Lung (tissue), 12 donors: ENCODE data around the gene DNAAF5. TPM values are rescaled to one million over a fixed set of nuclear protein-coding genes. Genes with fewer than 3 reads are reported as not detected.
"Not testable (repeated sequence)": the region's sequence is repeated elsewhere in the genome, so short reads cannot be mapped to it uniquely, and the experiment has no call there.

Experiments used
- ATAC-seq: fragments of 200-7000 bp; cut with Tn5 transposase; one replicate; pipeline ENCODE4 v1.9.1; 2020; ENCODE audit warnings: moderate number of reproducible peaks; ENCODE audit not compliant: insufficient read depth, low FRiP score
- DNase-seq, 3 donors: peaks; one replicate each; pipeline ENCODE4 v3.0.0-alpha.2; 2013 to 2017
- H3K27ac ChIP-seq, 2 donors: one replicate each; pipeline ENCODE4 v1.5.1; 2013; ENCODE audit warnings: mild to moderate bottlenecking in 2 of 2, moderate library complexity in 2 of 2, control low read depth in 1 of 2, inconsistent platforms in 1 of 2, low read depth in 1 of 2, low read length in 1 of 2
- H3K27me3 ChIP-seq, 3 donors: one replicate each; pipeline ENCODE4 v1.5.1; 2013; ENCODE audit warnings: low read length in 2 of 3; ENCODE audit not compliant: control insufficient read depth in 3 of 3, insufficient read depth in 3 of 3
- H3K36me3 ChIP-seq, 4 donors: one replicate each; pipeline ENCODE4 v1.5.1; 2013; ENCODE audit warnings: low read length in 4 of 4, mild to moderate bottlenecking in 1 of 4, moderate library complexity in 1 of 4; ENCODE audit not compliant: control insufficient read depth in 4 of 4, insufficient read depth in 4 of 4
- H3K4me1 ChIP-seq, 5 donors: one replicate each; pipeline ENCODE4 v1.5.1; 2013; ENCODE audit warnings: low read length in 5 of 5, mild to moderate bottlenecking in 2 of 5, moderate library complexity in 1 of 5; ENCODE audit not compliant: control insufficient read depth in 5 of 5, insufficient read depth in 5 of 5
- H3K4me3 ChIP-seq: one replicate; pipeline ENCODE4 v1.5.1; 2013; ENCODE audit warnings: mild to moderate bottlenecking, control low read depth, moderate library complexity
- H3K9ac ChIP-seq, 2 donors: one replicate each; pipeline ENCODE4 v1.5.1; 2013; ENCODE audit warnings: low read length in 2 of 2, control low read depth in 1 of 2; ENCODE audit not compliant: insufficient read depth in 1 of 2
- H3K9me3 ChIP-seq, 4 donors: one replicate each; pipeline ENCODE4 v1.5.1; 2013; ENCODE audit warnings: low read length in 3 of 4, mild to moderate bottlenecking in 1 of 4, moderate library complexity in 1 of 4; ENCODE audit not compliant: control insufficient read depth in 4 of 4, insufficient read depth in 3 of 4
- WGBS, 2 donors: extraction: QIAGEN DNeasy Blood & Tissue Kit; methylation state at CpG; one replicate each; pipeline ENCODE4 v1.1.7; 2013; 5-methylcytosine and 5-hydroxymethylcytosine counted together
- polyA plus RNA-seq, 2 donors: library from polyadenylated mRNA; stranded (reverse); fragments of 200-250 nt; gene quantifications; one replicate each; pipeline ENCODE4 v1.2.1, GENCODE V29; 2013
- total RNA-seq, 2 donors: library from RNA; depleted of rRNA in 1 of 2; stranded (reverse); fragments of >200 nt in 1 of 2; gene quantifications; one replicate each; pipeline ENCODE4 v1.2.1, GENCODE V29; 2014 to 2021
- TF ChIP-seq, protein P1 (sequence below): IDR thresholded peaks from 2 replicates; pipeline ENCODE4 v1.5.1; 2012; ENCODE audit warnings: mild to moderate bottlenecking; ENCODE audit errors: control extremely low read depth, extremely low read depth
- donor health status: control.
- donor health status: control.
- donor health status: Bipolar disorder and iron deficiency.
- donor health status: healthy.
- donor health status: DM: yes; HTN: yes; CAD: no.

DNAAF5 gene
- total and polyA plus RNA-seq, 4 donors, result 10.2 to 30.2 (median 18.6) TPM

DNA sequence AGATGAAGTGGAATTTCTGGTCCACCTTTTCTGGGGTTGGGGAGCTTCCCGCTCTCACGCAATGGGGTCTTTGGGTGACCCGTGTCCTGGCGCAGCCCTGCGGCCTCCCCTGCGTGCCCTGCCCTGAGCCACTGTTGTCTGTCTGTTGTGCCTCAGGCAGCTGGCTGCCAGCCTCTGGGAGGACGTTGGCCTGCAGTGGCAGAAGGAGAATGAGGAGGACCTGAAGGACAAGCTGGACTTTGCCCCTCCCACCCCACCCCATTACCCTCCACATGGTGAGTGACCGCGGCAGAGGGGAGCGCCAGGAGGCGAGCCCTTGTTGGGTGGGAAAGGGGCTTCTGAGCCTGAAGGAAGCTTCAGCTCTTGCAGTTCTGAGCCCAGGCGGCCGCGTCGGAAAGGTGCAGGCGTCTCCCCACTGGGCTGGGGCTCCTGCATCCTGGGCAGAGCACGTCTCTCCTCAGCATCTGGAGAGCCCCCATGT is 14.7 kb downstream of the DNAAF5 start:
- DNase-seq, result no peak
- peaks cover 3 to 35% (median 11%) of the 10 kb centered on the region in 4 donors for H3K36me3 ChIP-seq
- 95 to 98% methylated on average over 17 of the region's 17 CpGs for WGBS, 2 donors

DNA sequence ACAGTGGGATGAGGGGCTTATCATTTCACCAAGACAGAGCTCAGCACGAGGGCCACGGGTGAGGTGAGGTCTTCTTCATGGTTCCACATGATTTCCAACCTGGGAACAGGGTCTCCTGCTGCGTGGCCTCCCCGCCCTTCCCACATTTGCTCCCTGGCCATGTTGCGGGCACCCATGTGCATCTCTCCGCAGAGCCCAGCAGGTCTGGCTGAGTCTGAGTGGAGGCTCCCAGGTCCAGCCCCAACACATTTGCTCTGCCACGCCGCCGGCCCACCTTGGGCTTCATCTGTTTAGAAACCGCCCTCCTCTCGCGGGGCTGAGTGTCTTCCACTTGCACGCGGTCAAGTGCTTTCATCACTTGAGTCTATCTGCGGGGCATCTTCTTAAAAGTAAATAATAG is 15.4 kb downstream of the DNAAF5 start:
- DNase-seq (no peak), ATAC-seq (no peak)
- Histone ChIP-seq H3K36me3 (peaks cover 3 to 35% (median 11%) of the 10 kb centered on the region in 4 donors), H3K9ac (no peak overlapping the region), H3K4me3 (no peak overlapping the region), H3K9me3 (peaks cover 0 to 2% (median 0%) of the 10 kb centered on the region in 4 donors), H3K4me1 (no peaks in the 10 kb centered on the region), H3K27ac (no peak overlapping the region), H3K27me3 (no peaks in the 10 kb centered on the region)
- TF ChIP-seq, protein P1, sequence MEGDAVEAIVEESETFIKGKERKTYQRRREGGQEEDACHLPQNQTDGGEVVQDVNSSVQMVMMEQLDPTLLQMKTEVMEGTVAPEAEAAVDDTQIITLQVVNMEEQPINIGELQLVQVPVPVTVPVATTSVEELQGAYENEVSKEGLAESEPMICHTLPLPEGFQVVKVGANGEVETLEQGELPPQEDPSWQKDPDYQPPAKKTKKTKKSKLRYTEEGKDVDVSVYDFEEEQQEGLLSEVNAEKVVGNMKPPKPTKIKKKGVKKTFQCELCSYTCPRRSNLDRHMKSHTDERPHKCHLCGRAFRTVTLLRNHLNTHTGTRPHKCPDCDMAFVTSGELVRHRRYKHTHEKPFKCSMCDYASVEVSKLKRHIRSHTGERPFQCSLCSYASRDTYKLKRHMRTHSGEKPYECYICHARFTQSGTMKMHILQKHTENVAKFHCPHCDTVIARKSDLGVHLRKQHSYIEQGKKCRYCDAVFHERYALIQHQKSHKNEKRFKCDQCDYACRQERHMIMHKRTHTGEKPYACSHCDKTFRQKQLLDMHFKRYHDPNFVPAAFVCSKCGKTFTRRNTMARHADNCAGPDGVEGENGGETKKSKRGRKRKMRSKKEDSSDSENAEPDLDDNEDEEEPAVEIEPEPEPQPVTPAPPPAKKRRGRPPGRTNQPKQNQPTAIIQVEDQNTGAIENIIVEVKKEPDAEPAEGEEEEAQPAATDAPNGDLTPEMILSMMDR, result no peak
- WGBS, 2 donors, result 86 to 90% methylated on average over 15 of the region's 15 CpGs

More for the DNA sequence above, 14.7 kb downstream of the DNAAF5 start:
- no peaks in the 10 kb centered on the region for H3K4me1 ChIP-seq
- no peak overlapping the region for H3K27ac ChIP-seq
- no peak overlapping the region for H3K9ac ChIP-seq
- TF ChIP-seq, protein P1, result no peak
- H3K27me3 ChIP-seq, result no peaks in the 10 kb centered on the region
- H3K9me3 ChIP-seq, result peaks cover 0 to 2% (median 0%) of the 10 kb centered on the region in 4 donors
- ATAC-seq, result no peak
- H3K4me3 ChIP-seq, result no peak overlapping the region

GRCh38 chr7:742791-743190 is 16.3 kb downstream of the DNAAF5 start:
- Histone ChIP-seq H3K27me3 (no peaks in the 10 kb centered on the region), H3K9ac (no peak overlapping the region), H3K4me1 (no peaks in the 10 kb centered on the region), H3K27ac (no peak overlapping the region), H3K4me3 (no peak overlapping the region), H3K9me3 (peaks cover 0 to 2% (median 0%) of the 10 kb centered on the region in 4 donors), H3K36me3 (peaks cover 3 to 39% (median 10%) of the 10 kb centered on the region in 4 donors)
- no peak for ATAC-seq
- DNase-seq, result no peak
- TF ChIP-seq, protein P1, result no peak
- WGBS, 2 donors, result 83 to 85% methylated on average over 8 of the region's 8 CpGs

DNA sequence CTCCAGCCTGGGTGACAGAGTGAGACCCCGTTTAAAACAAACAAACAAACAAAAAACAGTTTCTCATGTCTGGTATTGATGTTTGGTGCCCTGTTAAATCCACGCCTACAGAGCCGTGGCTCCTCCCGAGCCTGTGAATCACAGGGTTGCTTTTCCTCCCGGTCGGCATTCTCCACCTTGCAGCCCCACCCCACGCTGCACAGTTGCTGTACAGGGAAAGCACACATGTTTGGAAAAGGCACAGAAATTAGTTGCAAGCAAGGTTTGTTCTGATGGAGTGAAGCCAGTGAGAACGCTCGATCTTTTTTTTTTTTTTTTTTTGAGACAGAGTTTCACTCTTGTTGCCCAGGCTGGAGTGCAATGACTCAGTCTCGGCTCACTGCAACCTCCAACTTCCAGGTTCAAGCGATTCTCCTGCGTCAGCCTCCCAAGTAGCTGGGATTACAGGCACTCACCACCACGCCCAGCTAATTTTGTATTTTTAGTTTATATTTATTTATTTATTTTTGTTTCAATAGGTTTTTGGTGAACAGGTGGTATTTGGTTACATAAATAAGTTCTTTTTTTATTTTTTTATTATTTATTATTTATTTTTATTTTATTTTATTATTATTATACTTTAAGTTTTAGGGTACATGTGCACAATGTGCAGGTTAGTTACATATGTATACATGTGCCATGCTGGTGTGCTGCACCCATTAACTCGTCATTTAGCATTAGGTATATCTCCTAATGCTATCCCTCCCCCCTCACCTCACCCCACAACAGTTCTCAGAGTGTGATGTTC is 17.0 kb downstream of the DNAAF5 start:
- peaks cover 3 to 39% (median 10%) of the 10 kb centered on the region in 4 donors for H3K36me3 ChIP-seq

DNA sequence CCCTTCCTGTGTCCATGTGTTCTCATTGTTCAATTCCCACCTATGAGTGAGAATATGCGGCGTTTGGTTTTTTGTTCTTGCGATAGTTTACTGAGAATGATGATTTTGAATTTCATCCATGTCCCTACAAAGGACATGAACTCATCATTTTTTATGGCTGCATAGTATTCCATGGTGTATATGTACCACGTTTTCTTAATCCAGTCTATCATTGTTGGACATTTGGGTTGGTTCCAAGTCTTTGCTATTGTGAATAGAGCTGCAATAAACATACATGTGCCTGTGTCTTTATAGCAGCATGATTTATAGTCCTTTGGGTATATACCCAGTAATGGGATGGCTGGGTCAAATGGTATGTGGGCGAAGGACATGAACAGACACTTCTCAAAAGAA is 17.6 kb downstream of the DNAAF5 start:
- not testable (repeated sequence) for H3K27ac ChIP-seq, H3K4me1 ChIP-seq, ATAC-seq, DNase-seq, H3K4me3 ChIP-seq, H3K9me3 ChIP-seq, H3K27me3 ChIP-seq, H3K9ac ChIP-seq
- 92% methylated on average over 5 of the region's 5 CpGs for WGBS, 2 donors
- H3K36me3 ChIP-seq, result peaks cover 3 to 38% (median 10%) of the 10 kb centered on the region in 4 donors

More for the DNA sequence above, 17.0 kb downstream of the DNAAF5 start:
- not testable (repeated sequence) for H3K9ac ChIP-seq, H3K9me3 ChIP-seq, DNase-seq, H3K4me1 ChIP-seq, H3K27me3 ChIP-seq, H3K27ac ChIP-seq, H3K4me3 ChIP-seq, ATAC-seq
- WGBS, 2 donors, result 94 to 95% methylated on average over 14 of the region's 14 CpGs
